Measurements from ENCODE around the gene TP53I3.
"Not testable (repeated sequence)": the region's sequence is repeated elsewhere in the genome, so short reads cannot be mapped to it uniquely, and the experiment has no call there.

The TP53I3 gene

DNA sequence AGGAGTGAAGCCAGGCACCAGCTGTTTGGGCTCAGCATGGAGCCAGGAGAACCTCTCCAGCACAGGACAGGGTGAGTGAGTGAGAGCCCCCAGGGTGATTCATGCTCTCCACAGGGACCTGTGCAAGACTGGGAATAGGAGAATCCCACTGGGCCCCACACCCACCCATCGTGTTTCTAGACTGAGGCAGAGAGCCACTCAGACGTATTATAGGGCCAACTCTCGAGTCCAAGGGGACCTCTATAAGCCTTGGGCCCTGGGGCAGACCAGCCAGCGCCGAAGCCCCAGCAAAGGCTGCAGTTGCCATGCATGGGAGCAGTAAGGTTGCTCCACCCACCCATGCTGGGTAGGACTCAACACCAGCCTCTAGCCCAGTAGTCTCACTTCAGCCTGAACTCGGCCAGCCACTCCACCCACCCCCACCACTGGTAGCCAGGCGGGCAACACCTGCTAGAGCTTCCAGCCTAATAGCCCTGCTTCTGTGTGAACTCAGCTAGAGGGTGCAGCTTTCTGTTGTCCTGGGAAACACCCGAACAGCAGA is 19.5 kb upstream of the TP53I3 start:
- in situ Hi-C loops (cut with HindIII; ENCODE audit: low pct_ligation_motif_present, low pct_unique_long_range_greater_than_20kb, low sequenced_read_pairs): no loop called here

DNA sequence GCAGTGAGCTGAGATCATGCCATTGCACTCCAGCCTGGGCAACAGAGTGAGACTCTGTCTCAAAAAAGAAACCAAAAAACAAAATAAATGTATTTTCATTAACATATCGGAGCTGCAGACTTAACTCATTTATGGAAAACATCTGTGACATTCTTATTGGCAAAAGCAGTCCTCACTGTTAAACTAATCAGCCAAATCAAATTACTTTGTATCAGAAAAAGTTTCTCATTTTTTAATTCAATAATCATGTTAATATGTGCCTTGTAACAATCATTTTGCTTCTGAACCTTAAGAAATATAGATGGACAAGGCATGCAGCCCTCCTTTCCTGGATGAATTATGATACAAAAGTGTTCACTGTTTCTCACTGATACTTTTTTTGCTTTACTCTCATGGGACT is 18.0 kb upstream of the TP53I3 start:
- no peak for DNase-seq
- in situ Hi-C loops (cut with HindIII; ENCODE audit: low pct_ligation_motif_present, low pct_unique_long_range_greater_than_20kb, low sequenced_read_pairs): no loop called here

More for the DNA sequence above, 19.5 kb upstream of the TP53I3 start:
- DNase-seq: no peak

DNA sequence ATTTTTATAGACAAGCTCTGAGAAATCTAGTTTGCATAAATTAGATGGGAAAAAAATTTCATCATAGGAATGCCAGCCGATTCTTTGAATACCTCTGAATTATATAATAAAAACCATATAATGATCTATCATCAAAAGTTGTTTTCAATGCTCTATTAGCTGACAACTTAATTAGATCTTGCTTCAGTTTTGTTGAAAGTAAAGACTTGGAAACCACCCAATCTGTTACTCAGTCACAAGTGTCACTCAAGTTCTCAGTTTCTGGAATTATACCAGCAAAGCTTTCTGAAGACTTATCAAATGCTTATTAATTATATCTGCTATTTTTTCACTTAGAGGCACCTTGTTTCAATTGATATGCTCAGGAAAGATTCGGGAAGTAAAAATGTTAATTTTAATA is 17.4 kb upstream of the TP53I3 start:
- in situ Hi-C loops (cut with HindIII; ENCODE audit: low pct_ligation_motif_present, low pct_unique_long_range_greater_than_20kb, low sequenced_read_pairs): no loop called here
- no peak for DNase-seq

DNA sequence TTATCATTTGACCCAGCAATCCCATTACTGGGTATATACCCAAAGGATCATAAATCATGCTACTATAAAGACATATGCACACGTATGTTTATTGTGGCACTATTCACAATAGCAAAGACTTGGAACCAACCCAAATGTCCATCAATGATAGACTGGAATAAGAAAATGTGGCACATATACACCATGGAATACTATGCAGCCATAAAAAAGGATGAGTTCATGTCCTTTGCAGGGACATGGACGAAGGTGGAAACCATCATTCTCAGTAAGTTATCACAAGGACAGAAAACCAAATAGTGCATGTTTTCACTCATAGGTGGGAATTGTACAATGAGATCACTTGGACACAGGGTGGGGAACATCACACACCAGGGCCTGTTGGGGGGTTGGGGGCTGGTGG is 16.1 kb upstream of the TP53I3 start:
- DNase-seq; in situ Hi-C loops (cut with HindIII; ENCODE audit: low pct_ligation_motif_present, low pct_unique_long_range_greater_than_20kb, low sequenced_read_pairs): not testable (repeated sequence)

DNA sequence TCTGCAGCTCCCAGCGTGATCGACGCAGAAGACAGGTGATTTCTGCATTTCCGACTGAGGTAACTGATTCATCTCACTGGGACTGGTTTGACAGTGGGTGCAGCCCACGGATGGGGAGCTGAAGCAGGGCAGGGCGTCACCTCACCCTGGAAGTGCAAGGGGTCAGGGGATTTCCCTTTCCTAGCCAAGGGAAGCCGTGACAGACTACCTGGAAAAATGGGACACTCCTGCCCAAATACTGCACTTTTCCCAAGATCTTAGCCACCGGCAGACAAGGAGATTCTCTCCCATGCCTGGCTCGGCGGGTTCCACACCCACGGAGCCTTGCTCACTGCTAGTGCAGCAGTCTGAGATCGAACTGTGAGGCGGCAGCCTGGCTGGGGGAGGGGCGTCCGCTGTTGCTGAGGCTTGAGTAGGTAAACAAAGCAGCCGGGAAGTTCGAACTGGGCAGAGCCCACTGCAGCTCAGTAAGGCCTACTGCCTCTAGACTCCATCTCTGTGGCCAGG is 10.6 kb upstream of the TP53I3 start:
- in situ Hi-C loops (cut with HindIII; ENCODE audit: low pct_ligation_motif_present, low pct_unique_long_range_greater_than_20kb, low sequenced_read_pairs); DNase-seq: not testable (repeated sequence)

DNA sequence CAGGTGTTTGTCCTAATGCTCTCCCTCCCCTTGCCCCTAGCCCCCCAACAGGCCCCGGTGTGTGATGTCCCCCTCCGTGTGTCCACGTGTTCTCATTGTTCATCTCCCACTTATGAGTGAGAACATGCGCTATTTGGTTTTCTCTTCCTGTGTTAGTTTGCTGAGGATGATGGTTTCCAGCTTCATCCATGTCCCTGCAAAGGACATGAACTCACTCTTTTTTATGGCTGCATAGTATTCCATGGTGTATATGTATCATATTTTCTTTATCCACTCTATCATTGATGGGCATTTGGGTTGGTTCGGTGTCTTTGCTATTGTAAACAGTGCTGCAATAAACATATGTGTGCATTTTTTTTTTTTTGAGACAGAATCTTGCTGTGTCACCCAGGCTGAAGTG is 8.6 kb upstream of the TP53I3 start:
- in situ Hi-C loops (cut with HindIII; ENCODE audit: low pct_ligation_motif_present, low pct_unique_long_range_greater_than_20kb, low sequenced_read_pairs); DNase-seq: not testable (repeated sequence)

DNA sequence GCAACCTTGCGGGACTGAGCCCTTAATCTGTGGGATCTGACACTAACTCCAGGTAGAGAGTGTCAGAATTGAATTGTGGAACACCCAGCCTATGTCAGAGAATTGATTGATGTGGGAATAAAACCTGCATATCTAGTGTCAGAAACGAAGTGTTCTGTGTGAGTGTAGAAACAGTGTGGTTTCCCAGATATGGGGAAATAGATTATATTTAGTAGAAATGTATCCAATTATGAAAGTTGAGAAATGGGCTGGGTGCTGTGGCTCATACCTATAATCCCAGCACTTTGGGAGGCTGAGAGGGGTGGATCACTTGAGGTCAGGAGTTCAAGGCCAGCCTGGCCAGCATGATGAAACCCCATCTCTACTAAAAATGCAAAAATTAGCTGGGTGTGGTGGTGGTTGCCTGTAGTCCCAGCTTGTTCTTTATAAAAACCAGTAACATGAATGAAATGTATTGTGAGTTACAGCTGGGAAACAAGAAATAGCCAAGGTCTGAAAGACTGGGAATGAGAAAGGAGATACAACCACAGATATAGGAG is 4.3 kb upstream of the TP53I3 start:
- in situ Hi-C loops (cut with HindIII; ENCODE audit: low pct_ligation_motif_present, low pct_unique_long_range_greater_than_20kb, low sequenced_read_pairs): no loop called here
- no peak for DNase-seq

DNA sequence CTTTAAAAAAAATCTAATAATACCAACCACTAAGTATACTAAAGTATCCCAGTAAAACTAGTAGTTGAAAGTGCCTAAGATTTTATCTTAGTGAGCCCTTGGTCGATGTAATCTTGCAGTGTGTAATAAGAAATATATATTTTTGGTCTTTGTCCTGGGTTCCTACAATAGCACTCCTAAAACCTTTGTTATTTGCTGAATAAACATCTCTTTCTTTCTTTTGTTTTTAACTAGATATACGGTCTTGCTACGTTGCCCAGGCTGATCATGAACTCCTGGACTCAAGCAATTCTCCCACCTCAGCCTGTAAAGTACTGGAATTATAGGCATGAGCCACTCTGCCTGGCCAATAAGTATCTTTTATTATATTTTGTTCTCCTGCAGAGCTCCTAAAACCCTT is 2.4 kb upstream of the TP53I3 start:
- DNase-seq: no peak
- in situ Hi-C loops (cut with HindIII; ENCODE audit: low pct_ligation_motif_present, low pct_unique_long_range_greater_than_20kb, low sequenced_read_pairs): no loop called here

DNA sequence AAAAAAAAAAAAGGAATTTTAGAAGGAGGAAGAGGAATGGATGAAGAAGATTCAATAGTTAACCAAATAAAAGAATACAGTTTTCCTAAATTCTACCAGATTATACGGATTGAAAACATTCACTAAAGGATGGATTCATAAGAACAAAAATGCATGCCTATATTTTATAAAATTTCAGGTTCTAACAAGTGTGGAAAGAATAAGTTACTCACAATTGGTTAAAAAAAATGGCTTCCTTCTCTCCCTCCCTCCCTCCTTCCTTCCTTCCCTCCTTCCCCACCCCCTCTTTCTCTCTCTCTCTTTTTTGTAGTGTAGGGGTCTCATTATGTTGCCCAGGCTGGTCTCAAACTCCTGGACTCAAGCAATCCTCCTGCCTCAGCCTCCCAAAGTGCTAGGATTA is 1.6 kb upstream of the TP53I3 start:
- in situ Hi-C loops (cut with HindIII; ENCODE audit: low pct_ligation_motif_present, low pct_unique_long_range_greater_than_20kb, low sequenced_read_pairs): no loop called here
- no peak for DNase-seq

DNA sequence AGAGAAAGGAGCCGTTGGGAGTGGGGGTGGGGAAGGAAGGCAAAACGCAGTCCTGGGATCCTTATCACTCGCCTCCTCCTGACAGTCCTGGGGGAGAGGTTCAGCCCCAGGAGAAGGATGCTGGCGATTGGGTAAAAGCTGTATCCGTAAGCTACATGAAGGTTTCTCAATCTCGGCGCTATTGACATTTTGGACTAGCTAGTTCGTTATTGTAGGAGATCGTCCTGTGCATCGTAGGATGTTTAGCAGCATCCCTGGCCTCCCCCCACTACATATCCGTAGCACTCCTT is 511 bp upstream of the TP53I3 start:
- in situ Hi-C loops (cut with HindIII; ENCODE audit: low pct_ligation_motif_present, low pct_unique_long_range_greater_than_20kb, low sequenced_read_pairs): no loop called here
- DNase-seq: no peak

DNA sequence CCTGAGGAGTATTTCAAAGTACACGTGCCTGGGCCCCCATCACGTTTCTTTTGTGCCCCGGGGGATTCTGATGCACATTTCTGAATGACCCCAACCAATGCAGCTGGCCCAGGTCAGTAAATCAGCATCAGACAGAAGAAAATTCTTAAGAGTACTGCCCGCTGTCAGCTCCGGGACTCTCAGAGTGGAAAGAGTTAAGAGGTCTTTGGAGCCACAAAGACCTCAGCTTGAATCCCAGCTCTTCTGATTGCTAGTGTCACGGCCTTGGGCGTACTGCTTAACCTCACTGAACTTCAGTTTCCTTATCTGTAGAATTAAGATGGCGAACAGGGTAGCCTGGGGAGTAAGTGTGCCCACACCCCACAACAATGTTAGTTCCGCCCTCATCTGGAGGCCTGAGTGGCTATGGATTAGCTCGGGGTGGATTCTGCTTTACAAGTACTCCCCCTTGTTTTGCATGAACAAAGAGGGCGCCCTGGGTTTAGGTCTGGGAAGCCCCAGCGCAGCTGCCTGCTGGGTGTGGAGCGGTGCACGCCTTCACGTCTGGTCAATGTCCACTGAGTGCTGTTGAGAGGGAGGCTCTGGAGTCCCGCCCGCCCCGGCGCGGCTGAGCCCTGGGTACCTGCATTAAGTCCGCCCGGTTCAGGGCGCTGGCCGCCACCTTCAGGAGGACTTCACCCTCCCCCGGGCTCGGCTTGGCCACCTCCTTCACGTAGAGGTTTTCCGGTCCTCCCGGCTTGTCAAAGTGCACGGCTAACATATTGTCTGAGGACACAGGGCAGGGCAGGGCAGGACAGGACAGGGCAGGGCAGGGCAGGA is 858 bp downstream of the TP53I3 start:
- in situ Hi-C loops (cut with HindIII; ENCODE audit: low pct_ligation_motif_present, low pct_unique_long_range_greater_than_20kb, low sequenced_read_pairs): no loop called here
- peak; percentile 94 for DNase-seq

DNA sequence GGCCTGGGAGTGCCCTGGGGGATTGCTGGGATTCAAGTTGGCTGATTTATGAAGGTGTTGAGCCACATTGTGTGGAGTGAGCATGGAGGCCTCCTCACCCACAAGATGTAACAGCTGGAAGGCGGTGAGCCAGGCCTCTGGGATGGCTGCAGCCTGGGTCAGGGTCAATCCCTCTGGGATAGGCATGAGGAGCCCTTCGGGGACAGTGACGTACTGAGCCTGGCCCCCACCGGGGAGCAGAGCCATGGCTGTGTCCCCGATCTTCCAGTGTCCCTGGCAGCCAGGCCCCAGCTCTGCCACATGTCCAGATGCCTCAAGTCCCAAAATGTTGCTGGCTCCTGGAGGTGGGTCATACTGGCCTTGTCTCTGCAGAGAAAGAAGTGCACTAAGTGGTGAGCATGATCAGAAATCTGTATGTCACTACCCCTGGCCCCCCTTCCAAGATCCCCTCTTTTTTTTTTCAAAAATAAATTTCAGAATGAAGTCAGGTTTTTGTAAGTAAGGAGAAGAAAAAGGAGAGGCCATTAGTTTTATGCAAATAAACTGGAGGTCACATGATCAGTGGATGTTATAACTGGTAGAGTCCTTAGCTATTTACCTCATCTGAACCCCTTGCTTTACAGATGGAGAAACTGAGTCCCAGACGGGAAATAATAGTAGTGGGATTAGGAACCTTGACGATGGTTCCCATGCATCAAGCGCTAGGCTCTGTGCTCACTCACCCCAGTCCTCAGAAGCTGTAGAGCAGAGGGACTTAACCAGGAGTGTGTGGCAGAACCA is 1.7 kb downstream of the TP53I3 start:
- in situ Hi-C loops (cut with HindIII; ENCODE audit: low pct_ligation_motif_present, low pct_unique_long_range_greater_than_20kb, low sequenced_read_pairs): no loop called here
- DNase-seq: no peak

DNA sequence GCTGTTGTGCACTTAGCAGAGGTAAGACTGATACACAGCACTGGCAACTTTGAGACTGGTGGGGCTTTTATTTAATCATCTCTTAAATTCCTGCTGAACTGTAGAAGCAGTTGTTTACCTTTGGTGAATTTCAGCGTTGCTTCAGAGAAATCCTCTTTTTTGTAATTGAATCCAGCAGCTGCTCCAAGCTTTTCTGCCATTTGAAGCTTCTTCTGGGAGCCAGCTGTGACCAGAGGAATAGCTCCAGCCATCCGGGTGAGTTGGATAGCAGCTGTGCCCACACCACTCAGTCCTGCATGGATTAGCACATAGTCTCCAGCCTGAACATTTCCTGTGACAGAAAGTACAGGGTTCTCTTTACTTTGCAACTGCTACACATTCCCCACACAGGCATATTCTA is 3.9 kb downstream of the TP53I3 start:
- DNase-seq: no peak
- in situ Hi-C loops (cut with HindIII; ENCODE audit: low pct_ligation_motif_present, low pct_unique_long_range_greater_than_20kb, low sequenced_read_pairs): no loop called here

DNA sequence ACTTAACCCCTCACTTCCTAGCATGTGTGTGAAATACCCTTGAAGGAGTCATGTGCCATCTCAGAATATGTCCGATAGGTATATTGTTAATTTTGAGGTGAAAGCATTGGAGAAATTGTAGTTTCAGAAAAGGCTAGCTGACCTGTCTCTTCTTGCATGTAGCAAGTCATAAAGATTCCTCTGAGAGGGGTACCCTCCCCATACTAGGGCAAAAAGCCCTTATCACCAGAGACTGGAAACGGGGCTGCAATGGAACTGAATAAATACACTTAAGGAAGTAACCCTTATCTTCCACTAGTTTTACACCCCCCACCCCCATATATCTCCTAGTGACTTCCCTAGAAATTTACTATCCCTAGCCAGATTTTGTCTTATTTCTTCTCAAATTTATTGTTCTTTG is 6.8 kb downstream of the TP53I3 start:
- DNase-seq: no peak
- in situ Hi-C loops (cut with HindIII; ENCODE audit: low pct_ligation_motif_present, low pct_unique_long_range_greater_than_20kb, low sequenced_read_pairs): no loop called here

DNA sequence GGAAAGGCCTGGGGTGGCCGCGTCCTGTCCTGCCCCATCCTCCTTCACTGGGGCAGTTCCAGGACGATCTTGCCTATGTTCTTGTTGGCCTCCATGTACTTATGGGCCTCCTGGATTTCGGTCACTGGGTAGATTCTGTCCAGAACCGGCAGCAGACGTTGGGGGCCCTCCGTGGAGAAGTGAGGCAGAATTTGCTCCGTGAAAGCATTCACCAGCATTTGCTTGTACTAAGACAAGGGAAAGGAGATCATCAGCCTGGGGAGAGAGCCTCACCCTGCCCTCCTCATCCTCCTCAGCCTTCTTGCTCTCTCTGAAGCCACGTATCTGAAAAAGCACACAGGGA is 7.1 kb downstream of the TP53I3 start:
- in situ Hi-C loops (cut with HindIII; ENCODE audit: low pct_ligation_motif_present, low pct_unique_long_range_greater_than_20kb, low sequenced_read_pairs): no loop called here

DNA sequence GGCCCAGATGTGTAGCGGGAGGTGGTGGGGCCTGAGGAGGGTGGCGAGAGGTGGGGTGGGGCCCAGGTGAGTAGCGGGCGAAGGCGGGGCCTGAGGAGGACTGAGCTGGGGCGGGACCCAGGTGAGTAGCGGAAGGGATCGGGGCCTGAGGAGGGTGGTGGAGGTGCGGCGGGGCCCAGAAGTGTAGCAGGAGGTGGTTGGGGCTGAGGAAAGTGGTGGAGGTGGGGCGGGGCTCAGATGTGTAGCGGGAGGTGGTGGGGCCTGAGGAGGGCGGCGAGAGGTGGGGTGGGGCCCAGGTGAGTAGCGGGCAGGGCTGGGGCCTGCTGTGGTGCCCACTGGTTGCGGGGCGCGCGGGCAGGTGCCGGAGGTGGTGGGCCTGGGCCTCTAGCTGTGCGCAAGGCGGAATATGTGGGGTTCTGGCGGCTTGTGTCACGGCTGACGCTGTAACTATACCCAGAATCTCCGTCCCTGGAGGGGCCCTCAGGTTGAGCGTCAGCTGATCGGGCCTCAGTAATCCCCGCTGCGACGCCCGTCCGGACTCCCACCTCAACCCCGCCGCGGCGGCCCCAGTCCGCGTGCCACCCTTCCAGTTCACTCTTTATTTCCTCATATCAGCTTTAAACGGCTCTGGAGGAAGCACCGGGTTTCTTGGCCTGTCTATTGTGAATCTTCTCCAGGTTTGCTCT is 7.6 kb downstream of the TP53I3 start:
- no peak for DNase-seq
- in situ Hi-C loops (cut with HindIII; ENCODE audit: low pct_ligation_motif_present, low pct_unique_long_range_greater_than_20kb, low sequenced_read_pairs): no loop called here

More for the DNA sequence above, 7.1 kb downstream of the TP53I3 start:
- DNase-seq: no peak

DNA sequence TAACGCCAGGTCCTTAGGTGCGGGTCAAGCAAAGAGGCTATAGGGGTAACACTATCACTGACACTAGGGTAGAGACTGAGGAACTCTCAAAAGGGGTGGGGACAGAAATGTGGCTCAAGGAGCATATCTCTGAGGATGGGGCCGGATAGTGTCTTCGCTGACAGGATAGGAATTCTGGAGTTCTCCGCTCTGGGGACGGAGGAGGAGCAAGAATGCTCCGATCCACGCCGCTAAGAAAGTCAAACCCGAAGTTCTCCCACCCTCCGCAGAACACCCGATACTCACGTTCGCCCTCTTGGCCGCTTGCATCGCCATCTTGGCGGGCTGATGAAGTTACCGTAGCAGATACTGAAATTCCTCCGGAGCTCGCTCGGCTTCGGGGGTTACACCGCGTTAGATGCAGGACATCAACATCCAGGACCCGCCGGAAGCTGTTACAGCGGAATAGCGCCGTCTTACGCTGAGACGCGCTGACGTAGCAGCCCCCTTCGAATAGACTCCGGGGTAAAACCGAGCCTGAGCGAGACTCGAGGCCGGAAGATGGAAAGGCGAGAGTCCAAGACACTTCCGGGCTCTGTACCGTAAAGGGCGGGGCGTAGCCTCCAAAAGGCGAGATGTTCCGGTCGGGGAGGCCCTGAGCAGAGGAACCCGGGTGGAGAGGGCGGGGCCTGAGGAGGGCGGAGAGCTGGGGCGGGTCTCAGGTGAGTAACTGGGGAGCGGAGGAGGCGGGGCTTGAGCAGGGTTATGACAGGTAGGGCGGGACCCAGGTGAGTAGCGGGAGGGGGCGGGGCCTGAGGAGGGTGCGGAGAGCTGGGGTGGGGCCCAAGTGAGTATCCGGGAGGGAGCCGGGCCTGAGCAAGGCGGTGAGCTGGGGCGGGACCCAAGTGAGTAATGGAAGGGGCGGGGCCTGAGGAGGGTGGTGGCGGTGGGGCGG is 8.5 kb downstream of the TP53I3 start, which contains the start of gene SF3B6:
Gene SF3B6, minus strand, starts transcription at position 412 of the 934 bp plus-strand sequence. Its CDS starts 97 bp downstream, at position 315.
- in situ Hi-C loops (cut with HindIII; ENCODE audit: low pct_ligation_motif_present, low pct_unique_long_range_greater_than_20kb, low sequenced_read_pairs): no loop called here

DNA sequence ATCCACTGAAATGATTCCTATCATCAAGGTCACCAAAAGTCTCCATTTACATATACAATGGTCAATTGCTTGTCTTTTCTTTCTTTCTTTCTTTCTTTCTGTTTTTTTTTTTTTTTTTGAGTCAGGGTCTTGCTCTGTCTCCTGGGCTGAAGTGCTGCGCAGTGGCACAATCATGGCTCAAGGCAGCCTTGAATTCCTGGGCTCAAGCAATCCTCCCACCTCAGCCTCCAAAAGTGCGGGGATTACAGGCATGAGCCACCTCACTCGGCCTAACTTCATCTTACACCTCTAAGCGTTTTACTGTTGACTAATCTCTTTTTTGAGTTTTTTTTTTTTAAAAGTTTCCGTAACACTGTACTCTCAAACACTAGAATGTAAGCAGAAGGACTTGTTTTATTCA is 9.4 kb downstream of the TP53I3 start:
- no peak for DNase-seq
- in situ Hi-C loops (cut with HindIII; ENCODE audit: low pct_ligation_motif_present, low pct_unique_long_range_greater_than_20kb, low sequenced_read_pairs): no loop called here

More for the DNA sequence above, 8.5 kb downstream of the TP53I3 start, which contains the start of gene SF3B6:
- peak; percentile 100 for DNase-seq
